ENCODE measurements around the gene INVS.
"Not testable (repeated sequence)": the region's sequence is repeated elsewhere in the genome, so short reads cannot be mapped to it uniquely, and the experiment has no call there.

The INVS gene

DNA sequence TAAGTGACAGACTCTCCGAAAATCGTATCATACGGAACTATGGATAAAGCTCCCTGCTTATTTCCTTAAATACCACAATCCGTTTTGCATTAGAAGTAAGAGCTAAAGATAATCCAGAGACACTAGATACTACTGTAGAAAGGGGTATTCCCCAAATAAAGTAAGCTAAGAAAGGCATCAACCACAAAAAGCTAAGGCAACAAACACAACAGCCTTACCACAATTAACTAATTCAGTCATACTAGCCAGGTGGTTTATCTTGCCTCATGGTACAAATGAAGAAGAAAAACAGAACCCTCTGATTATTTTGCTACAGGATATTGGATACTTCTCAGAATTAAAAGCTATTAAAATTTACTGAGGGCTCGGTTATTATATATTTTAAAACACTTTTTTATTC lies 14.3 kb upstream of the INVS start:
- no peak for TF ChIP-seq CTCF (IDR thresholded peaks at IDR 0.05; ENCODE audit: insufficient read depth, missing control alignments)
- DNase-seq (ENCODE audit: insufficient read length, low spot score) (no peak), FAIRE-seq (peak; percentile 67)

DNA sequence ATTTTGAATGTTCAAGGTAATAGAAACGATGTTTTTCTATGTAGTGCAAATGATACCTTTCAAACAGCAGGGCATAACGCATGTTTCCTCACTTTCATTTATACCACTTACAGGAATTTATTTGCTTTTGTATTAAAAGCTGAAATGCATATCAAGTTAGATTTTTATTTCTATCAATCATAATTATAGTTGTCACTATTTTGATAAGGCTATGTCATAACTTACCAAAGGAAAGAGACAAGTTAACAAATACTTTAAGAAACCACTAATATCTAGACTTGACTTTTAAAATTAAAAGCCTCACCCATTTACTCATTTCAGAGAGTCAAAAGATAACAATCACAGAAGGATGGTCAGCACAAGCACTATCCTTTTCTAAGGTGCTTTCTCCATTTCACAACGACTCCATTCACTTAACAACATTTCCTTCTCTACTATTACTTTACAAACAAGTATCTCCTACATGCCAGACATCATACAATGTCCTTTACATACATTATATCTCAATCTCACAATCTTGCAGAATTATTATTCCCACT lies 12.9 kb upstream of the INVS start:
- TF ChIP-seq CTCF (IDR thresholded peaks at IDR 0.05; ENCODE audit: insufficient read depth, missing control alignments): no peak
- DNase-seq (ENCODE audit: insufficient read length, low spot score): no peak
- no peak for FAIRE-seq

GRCh38 chr9:100087218-100087617 lies 11.8 kb upstream of the INVS start:
- DNase-seq (ENCODE audit: insufficient read length, low spot score): no peak
- TF ChIP-seq CTCF (IDR thresholded peaks at IDR 0.05; ENCODE audit: insufficient read depth, missing control alignments): no peak
- peak; percentile 29 for FAIRE-seq

DNA sequence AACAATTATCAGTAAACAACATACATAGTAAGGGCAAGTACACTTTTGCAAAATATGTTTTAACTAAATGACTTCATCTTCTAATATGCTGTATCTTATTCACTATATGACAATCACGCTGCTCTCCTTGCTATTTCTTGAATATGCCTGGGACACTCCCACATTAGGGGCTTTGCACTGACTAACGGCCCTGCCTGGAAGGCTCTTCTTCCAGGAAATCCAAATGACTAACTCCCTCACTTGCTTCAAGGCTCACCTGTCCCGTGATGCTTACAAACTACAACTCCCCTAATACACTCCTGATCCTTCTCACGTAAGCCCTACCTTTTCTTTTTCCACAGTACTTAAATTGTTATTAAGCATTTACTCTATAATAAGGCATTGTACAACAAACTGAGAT lies 10.8 kb upstream of the INVS start:
- TF ChIP-seq CTCF (IDR thresholded peaks at IDR 0.05; ENCODE audit: insufficient read depth, missing control alignments): no peak
- FAIRE-seq: no peak

GRCh38 chr9:100090880-100091279 lies 8.2 kb upstream of the INVS start:
- no peak for FAIRE-seq
- TF ChIP-seq CTCF (IDR thresholded peaks at IDR 0.05; ENCODE audit: insufficient read depth, missing control alignments): no peak
- no peak for DNase-seq (ENCODE audit: insufficient read length, low spot score)

More for the DNA sequence above, 10.8 kb upstream of the INVS start:
- DNase-seq (ENCODE audit: insufficient read length, low spot score): no peak

DNA sequence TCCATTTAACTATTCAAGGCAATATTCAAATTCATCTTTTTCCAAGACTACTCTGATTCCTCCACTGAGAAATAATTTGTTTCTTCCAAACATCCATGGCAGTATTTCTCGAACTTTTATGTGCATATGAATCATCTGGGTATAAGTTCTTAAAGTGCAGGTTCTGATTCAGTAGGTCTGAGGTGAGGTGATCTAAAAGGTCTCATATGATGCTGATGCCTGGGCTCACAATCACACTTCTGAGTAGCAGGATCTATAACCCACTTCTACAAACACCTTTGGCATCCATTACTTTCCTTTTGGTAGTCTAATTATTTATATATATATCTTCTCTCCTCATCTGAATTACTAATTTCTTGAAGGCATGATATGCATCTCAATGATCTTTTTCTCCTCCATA lies 7.4 kb upstream of the INVS start:
- TF ChIP-seq CTCF (IDR thresholded peaks at IDR 0.05; ENCODE audit: insufficient read depth, missing control alignments): no peak
- no peak for FAIRE-seq

DNA sequence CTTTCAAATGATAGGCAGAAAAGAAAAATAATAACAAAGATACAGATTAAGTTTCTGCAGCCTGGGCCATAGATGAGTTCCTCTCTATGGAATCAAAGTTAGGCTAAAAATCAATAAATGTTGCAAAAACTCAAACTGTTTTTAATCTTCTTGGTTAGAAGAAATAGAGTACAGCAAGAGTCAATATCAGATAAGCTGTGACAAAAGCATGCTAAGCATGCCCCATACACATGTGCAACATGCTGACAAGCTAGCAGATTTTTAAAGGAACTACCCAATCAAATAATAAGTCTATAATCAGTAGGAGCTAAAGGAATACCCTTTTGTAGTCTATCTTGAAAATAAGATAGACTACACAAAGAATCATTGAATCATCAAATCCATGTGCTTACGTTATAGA lies 7.0 kb upstream of the INVS start:
- FAIRE-seq (no peak), DNase-seq (ENCODE audit: insufficient read length, low spot score) (no peak)
- no peak for TF ChIP-seq CTCF (IDR thresholded peaks at IDR 0.05; ENCODE audit: insufficient read depth, missing control alignments)

More for the DNA sequence above, 7.4 kb upstream of the INVS start:
- DNase-seq (ENCODE audit: insufficient read length, low spot score): no peak

GRCh38 chr9:100094411-100094810 lies 4.6 kb upstream of the INVS start:
- not testable (repeated sequence) for DNase-seq (ENCODE audit: insufficient read length, low spot score); FAIRE-seq

Data from D721Med (cell line).